GM12874 (cell line): Measurements from ENCODE around the gene PRSS33.

Experiments
- CTCF ChIP-seq: IDR thresholded peaks from 2 replicates; pipeline ENCODE4 v1.5.1; 2011; ENCODE audit warnings: low read depth, mild to moderate bottlenecking, control low read depth, low read length, moderate library complexity; ENCODE audit not compliant: insufficient read depth

Gene PRSS33

GRCh38 chr16:2819179-2819938, 32.0 kb upstream of the PRSS33 start:
- TF ChIP-seq CTCF: no peak

GRCh38 chr16:2818272-2818876, 31.0 kb upstream of the PRSS33 start:
- TF ChIP-seq CTCF: no peak

GRCh38 chr16:2817340-2818271, 30.2 kb upstream of the PRSS33 start:
- TF ChIP-seq CTCF: no peak

- TF ChIP-seq CTCF: 0 out of 2 replicates have a peak, but pooled peaks have one; percentile 5
These were observed 29.5 kb upstream of the PRSS33 start, which contains the start of gene PRSS21 for GRCh38 chr16:2816751-2817339. Gene PRSS21 (plus strand): TSS chr16:2817237. CDS start chr16:2817269, 32 bp downstream.

- no peak for TF ChIP-seq CTCF
These were observed 28.0 kb upstream of the PRSS33 start for GRCh38 chr16:2815299-2815771.

GRCh38 chr16:2814551-2815298, 27.4 kb upstream of the PRSS33 start:
- TF ChIP-seq CTCF: no peak
